Endothelial cell of umbilical vein (primary cell): ENCODE data around the gene TMC3.

Source experiments
- CTCF ChIP-seq, 2 donors: IDR thresholded peaks; 1 replicate in 1 of 2; 2 replicates in 1 of 2; pipeline ENCODE4 v1.5.1; 2011; ENCODE audit warnings: low read length in 2 of 2, mild to moderate bottlenecking in 2 of 2, moderate library complexity in 2 of 2, control low read depth in 1 of 2, inconsistent platforms in 1 of 2, low read depth in 1 of 2; ENCODE audit not compliant: insufficient read depth in 1 of 2; ENCODE audit errors: extremely low read depth in 1 of 2
- MYC ChIP-seq: IDR thresholded peaks from one replicate; pipeline ENCODE4 v1.6.1; 2011; ENCODE audit warnings: mild to moderate bottlenecking, low read depth, low read length
- POLR2A ChIP-seq: IDR thresholded peaks from 2 replicates; pipeline ENCODE4 v1.6.1; 2012; ENCODE audit warnings: low read depth, mild to moderate bottlenecking, control low read depth, low read length

- TF ChIP-seq POLR2A (no peak), CTCF (IDR thresholded peaks at IDR 0.05; ENCODE audit: extremely low read depth in 1 of 2, insufficient read depth in 1 of 2, low read depth in 1 of 2, low read length in 2 of 2) (no peak), MYC (no peak)
These were observed 7.7 kb upstream of the TMC3 start for GRCh38 chr15:81381720-81382119.
